ENCODE data around the gene TMC2. TPM values are rescaled to one million over a fixed set of nuclear protein-coding genes. Genes with fewer than 3 reads are reported as not detected.

The TMC2 gene
- polyA plus RNA-seq, 3 donors, result not detected

- intact Hi-C loops (cut with micrococcal nuclease), result no loop called here
- peaks cover 3 to 22% (median 3%) of the 10 kb centered on the region in 3 donors for H3K27me3 Mint-ChIP-seq (ENCODE audit: low read depth in 3 of 3)
- 96% methylated on average over 3 of the region's 4 CpGs for WGBS (ENCODE audit: insufficient coverage)
Observed at GRCh38 chr20:2624190-2624589, 87.8 kb downstream of the TMC2 start.

GRCh38 chr20:2625062-2625461 is 88.7 kb downstream of the TMC2 start:
- H3K4me1 Mint-ChIP-seq, result no peaks in the 10 kb centered on the region
- intact Hi-C loops (cut with micrococcal nuclease), result no loop called here

More at GRCh38 chr20:2624190-2624589, 87.8 kb downstream of the TMC2 start:
- Mint-ChIP-seq H3K4me3 (no peak overlapping the region), H3K4me1 (no peaks in the 10 kb centered on the region), H3K9me3 (peaks cover 7 to 32% (median 23%) of the 10 kb centered on the region in 7 donors), H3K27ac (no peak overlapping the region), H3K36me3 (no peaks in the 10 kb centered on the region)
- no peak overlapping the region for H3K4me3 ChIP-seq (replicated peaks in 1 of 3; ENCODE audit: low read depth in 2 of 3, low read length in 3 of 3)
- DNase-seq, result no peak
- H2AFZ ChIP-seq (ENCODE audit: insufficient read depth, low read depth, low read length, poor library complexity, severe bottlenecking), result no peak overlapping the region
- no peaks in the 10 kb centered on the region for H4K20me1 ChIP-seq (ENCODE audit: insufficient read depth, low read length)
- H3K36me3 ChIP-seq (replicated peaks in 1 of 2; ENCODE audit: control insufficient read depth in 1 of 2, insufficient read depth in 2 of 2, low read length in 2 of 2), result no peaks in the 10 kb centered on the region
- H3K4me1 ChIP-seq (ENCODE audit: control insufficient read depth in 1 of 2, insufficient read depth in 2 of 2, low read length in 2 of 2), result no peaks in the 10 kb centered on the region
- peaks cover 12 to 18% of the 10 kb centered on the region in 2 donors for H3K9me3 ChIP-seq (replicated peaks in 1 of 2; ENCODE audit: control insufficient read depth in 1 of 2, insufficient read depth in 1 of 2, low read length in 2 of 2)
- TF ChIP-seq, protein P1, sequence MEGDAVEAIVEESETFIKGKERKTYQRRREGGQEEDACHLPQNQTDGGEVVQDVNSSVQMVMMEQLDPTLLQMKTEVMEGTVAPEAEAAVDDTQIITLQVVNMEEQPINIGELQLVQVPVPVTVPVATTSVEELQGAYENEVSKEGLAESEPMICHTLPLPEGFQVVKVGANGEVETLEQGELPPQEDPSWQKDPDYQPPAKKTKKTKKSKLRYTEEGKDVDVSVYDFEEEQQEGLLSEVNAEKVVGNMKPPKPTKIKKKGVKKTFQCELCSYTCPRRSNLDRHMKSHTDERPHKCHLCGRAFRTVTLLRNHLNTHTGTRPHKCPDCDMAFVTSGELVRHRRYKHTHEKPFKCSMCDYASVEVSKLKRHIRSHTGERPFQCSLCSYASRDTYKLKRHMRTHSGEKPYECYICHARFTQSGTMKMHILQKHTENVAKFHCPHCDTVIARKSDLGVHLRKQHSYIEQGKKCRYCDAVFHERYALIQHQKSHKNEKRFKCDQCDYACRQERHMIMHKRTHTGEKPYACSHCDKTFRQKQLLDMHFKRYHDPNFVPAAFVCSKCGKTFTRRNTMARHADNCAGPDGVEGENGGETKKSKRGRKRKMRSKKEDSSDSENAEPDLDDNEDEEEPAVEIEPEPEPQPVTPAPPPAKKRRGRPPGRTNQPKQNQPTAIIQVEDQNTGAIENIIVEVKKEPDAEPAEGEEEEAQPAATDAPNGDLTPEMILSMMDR (IDR thresholded peaks at IDR 0.05), result no peak
- H3K27ac ChIP-seq (ENCODE audit: low read depth in 1 of 2, low read length in 2 of 2), result no peak overlapping the region
- peaks cover 0 to 3% of the 10 kb centered on the region in 2 donors for H3K27me3 ChIP-seq (ENCODE audit: control insufficient read depth in 2 of 2, insufficient read depth in 2 of 2, low read length in 2 of 2)
- H3K4me2 ChIP-seq (replicated peaks; ENCODE audit: extremely low read depth, low read length, poor library complexity, severe bottlenecking), result no peak overlapping the region
- H3K79me2 ChIP-seq (ENCODE audit: insufficient read depth, low read length), result no peaks in the 10 kb centered on the region
- no peak overlapping the region for H3K9ac ChIP-seq (ENCODE audit: insufficient read depth, low read length, poor library complexity, severe bottlenecking)

More at GRCh38 chr20:2625062-2625461, 88.7 kb downstream of the TMC2 start:
- no peak overlapping the region for H3K9ac ChIP-seq (ENCODE audit: insufficient read depth, low read length, poor library complexity, severe bottlenecking)
- no peaks in the 10 kb centered on the region for H3K4me1 ChIP-seq (ENCODE audit: control insufficient read depth in 1 of 2, insufficient read depth in 2 of 2, low read length in 2 of 2)
- H3K9me3 Mint-ChIP-seq, result peaks cover 7 to 28% (median 18%) of the 10 kb centered on the region in 7 donors
- H3K36me3 ChIP-seq (replicated peaks in 1 of 2; ENCODE audit: control insufficient read depth in 1 of 2, insufficient read depth in 2 of 2, low read length in 2 of 2), result no peaks in the 10 kb centered on the region
- TF ChIP-seq, protein P1 (IDR thresholded peaks at IDR 0.05), result no peak
- no peaks in the 10 kb centered on the region for H3K36me3 Mint-ChIP-seq
- H3K27me3 ChIP-seq (ENCODE audit: control insufficient read depth in 2 of 2, insufficient read depth in 2 of 2, low read length in 2 of 2), result peaks cover 0 to 3% of the 10 kb centered on the region in 2 donors
- DNase-seq, result no peak
- no peak overlapping the region for H3K4me3 Mint-ChIP-seq
- WGBS (ENCODE audit: insufficient coverage), result 75% methylated on average over 1 of the region's 2 CpGs
- H3K9me3 ChIP-seq (replicated peaks in 1 of 2; ENCODE audit: control insufficient read depth in 1 of 2, insufficient read depth in 1 of 2, low read length in 2 of 2), result peaks cover 12 to 18% of the 10 kb centered on the region in 2 donors
- H4K20me1 ChIP-seq (ENCODE audit: insufficient read depth, low read length), result no peaks in the 10 kb centered on the region
- H2AFZ ChIP-seq (ENCODE audit: insufficient read depth, low read depth, low read length, poor library complexity, severe bottlenecking), result no peak overlapping the region
- H3K27ac Mint-ChIP-seq, result no peak overlapping the region
- peaks cover 0 to 17% (median 3%) of the 10 kb centered on the region in 3 donors for H3K27me3 Mint-ChIP-seq (ENCODE audit: low read depth in 3 of 3)
- no peak overlapping the region for H3K27ac ChIP-seq (ENCODE audit: low read depth in 1 of 2, low read length in 2 of 2)
- no peak overlapping the region for H3K4me3 ChIP-seq (replicated peaks in 1 of 3; ENCODE audit: low read depth in 2 of 3, low read length in 3 of 3)
- H3K4me2 ChIP-seq (replicated peaks; ENCODE audit: extremely low read depth, low read length, poor library complexity, severe bottlenecking), result no peak overlapping the region
- no peaks in the 10 kb centered on the region for H3K79me2 ChIP-seq (ENCODE audit: insufficient read depth, low read length)
